Fibroblast of villous mesenchyme (primary cell): ENCODE results near the gene PDZD2. TPM values are rescaled to one million over a fixed set of nuclear protein-coding genes. Genes with fewer than 3 reads are reported as not detected.

Experiments used
- DNase-seq: peaks from one replicate; pipeline ENCODE4 v3.0.0-alpha.2; 2010; ENCODE audit warnings: low read depth
- H3K4me3 ChIP-seq: 2 replicates; pipeline ENCODE4 v1.5.1; 2011; ENCODE audit warnings: low read depth, mild to moderate bottlenecking, low read length
- CTCF ChIP-seq: IDR thresholded peaks from 2 replicates; pipeline ENCODE4 v1.5.1; 2012; ENCODE audit warnings: low read depth, mild to moderate bottlenecking, low read length; ENCODE audit not compliant: insufficient read depth
- total RNA-seq: library from RNA; depleted of rRNA; stranded (reverse); fragments of >200 nt; gene quantifications from 2 replicates; pipeline ENCODE4 v1.2.3, GENCODE V29; 2012

PDZD2 gene
- total RNA-seq, 1 donor, result 2.6 TPM

- no peak for TF ChIP-seq CTCF
- H3K4me3 ChIP-seq, result no peak overlapping the region
These were observed 448.5 kb downstream of the PDZD2 start for GRCh38 chr5:32087086-32088082.

DNA sequence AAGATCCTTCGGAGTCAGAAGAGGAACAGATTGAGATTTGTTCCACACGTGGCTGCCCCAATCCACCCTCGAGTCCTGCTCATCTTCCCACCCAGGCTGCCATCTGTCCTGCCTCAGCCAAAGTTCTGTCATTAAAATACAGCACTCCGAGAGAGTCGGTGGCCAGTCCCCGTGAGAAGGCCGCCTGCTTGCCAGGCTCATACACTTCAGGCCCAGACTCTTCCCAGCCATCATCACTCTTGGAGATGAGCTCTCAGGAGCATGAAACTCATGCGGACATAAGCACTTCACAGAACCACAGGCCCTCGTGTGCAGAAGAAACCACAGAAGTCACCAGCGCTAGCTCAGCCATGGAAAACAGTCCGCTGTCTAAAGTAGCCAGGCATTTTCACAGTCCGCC, 449.3 kb downstream of the PDZD2 start:
- no peak for DNase-seq
- H3K4me3 ChIP-seq, result no peak overlapping the region
- TF ChIP-seq CTCF, result no peak

More at GRCh38 chr5:32087086-32088082, 448.5 kb downstream of the PDZD2 start:
- no peak for DNase-seq

GRCh38 chr5:32089146-32090000, 450.4 kb downstream of the PDZD2 start:
- no peak for DNase-seq
- TF ChIP-seq CTCF, result no peak
- no peak overlapping the region for H3K4me3 ChIP-seq

DNA sequence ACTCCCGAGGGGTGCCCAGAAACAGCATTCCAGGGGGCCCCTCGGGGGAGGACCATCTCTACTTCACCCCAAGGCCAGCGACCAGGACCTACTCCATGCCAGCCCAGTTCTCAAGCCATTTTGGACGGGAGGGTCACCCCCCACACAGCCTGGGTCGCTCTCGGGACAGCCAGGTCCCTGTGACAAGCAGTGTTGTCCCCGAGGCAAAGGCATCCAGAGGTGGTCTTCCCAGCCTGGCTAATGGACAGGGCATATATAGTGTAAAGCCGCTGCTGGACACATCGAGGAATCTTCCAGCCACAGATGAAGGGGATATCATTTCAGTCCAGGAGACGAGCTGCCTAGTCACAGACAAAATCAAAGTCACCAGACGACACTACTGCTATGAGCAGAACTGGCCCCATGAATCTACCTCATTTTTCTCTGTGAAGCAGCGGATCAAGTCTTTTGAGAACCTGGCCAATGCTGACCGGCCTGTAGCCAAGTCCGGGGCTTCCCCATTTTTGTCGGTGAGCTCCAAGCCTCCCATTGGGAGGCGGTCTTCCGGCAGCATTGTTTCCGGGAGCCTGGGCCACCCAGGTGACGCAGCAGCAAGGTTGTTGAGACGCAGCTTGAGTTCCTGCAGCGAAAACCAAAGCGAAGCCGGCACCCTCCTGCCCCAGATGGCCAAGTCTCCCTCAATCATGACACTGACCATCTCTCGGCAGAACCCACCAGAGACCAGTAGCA, 451.3 kb downstream of the PDZD2 start:
- TF ChIP-seq CTCF, result no peak
- no peak overlapping the region for H3K4me3 ChIP-seq
- DNase-seq, result no peak

DNA sequence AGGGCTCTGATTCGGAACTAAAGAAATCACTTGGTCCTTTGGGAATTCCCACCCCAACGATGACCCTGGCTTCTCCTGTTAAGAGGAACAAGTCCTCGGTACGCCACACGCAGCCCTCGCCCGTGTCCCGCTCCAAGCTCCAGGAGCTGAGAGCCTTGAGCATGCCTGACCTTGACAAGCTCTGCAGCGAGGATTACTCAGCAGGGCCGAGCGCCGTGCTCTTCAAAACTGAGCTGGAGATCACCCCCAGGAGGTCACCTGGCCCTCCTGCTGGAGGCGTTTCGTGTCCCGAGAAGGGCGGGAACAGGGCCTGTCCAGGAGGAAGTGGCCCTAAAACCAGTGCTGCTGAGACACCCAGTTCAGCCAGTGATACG, 451.8 kb downstream of the PDZD2 start:
- H3K4me3 ChIP-seq, result no peak overlapping the region
- DNase-seq, result no peak
- no peak for TF ChIP-seq CTCF
